SU-DHL-6 (cell line): ENCODE results near the gene SYNC.

Source experiments
- EZH2phosphoT487 ChIP-seq: fragments of 200-600 bp; sonication (generic), shearing (Covaris generic); conservative IDR thresholded peaks from 2 replicates; pipeline ENCODE4 v1.6.1; 2018; ENCODE audit warnings: mild to moderate bottlenecking, antibody characterized with exemption, low read length, moderate library complexity, mixed read lengths
- TF ChIP-seq, protein P1 (sequence below): fragments of 200-600 bp; sonication (generic); IDR thresholded peaks from one replicate; pipeline ENCODE4 v1.5.1; 2017; ENCODE audit warnings: antibody characterized with exemption, mild to moderate bottlenecking, low read length, moderate library complexity; ENCODE audit not compliant: insufficient read depth, poor library complexity, severe bottlenecking

GRCh38 chr1:32650752-32651460 is 51.7 kb downstream of the SYNC start, which contains the start of gene RBBP4:
- TF ChIP-seq, protein P1, sequence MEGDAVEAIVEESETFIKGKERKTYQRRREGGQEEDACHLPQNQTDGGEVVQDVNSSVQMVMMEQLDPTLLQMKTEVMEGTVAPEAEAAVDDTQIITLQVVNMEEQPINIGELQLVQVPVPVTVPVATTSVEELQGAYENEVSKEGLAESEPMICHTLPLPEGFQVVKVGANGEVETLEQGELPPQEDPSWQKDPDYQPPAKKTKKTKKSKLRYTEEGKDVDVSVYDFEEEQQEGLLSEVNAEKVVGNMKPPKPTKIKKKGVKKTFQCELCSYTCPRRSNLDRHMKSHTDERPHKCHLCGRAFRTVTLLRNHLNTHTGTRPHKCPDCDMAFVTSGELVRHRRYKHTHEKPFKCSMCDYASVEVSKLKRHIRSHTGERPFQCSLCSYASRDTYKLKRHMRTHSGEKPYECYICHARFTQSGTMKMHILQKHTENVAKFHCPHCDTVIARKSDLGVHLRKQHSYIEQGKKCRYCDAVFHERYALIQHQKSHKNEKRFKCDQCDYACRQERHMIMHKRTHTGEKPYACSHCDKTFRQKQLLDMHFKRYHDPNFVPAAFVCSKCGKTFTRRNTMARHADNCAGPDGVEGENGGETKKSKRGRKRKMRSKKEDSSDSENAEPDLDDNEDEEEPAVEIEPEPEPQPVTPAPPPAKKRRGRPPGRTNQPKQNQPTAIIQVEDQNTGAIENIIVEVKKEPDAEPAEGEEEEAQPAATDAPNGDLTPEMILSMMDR, result no peak
- TF ChIP-seq EZH2phosphoT487, result no peak
